ENCODE results near the gene PPP2R5C.
A peak's percentile ranks its signal among the peaks of the same experiment; 100 is the strongest.

PPP2R5C gene

GRCh38 chr14:101873991-101874390 is 112.5 kb downstream of the PPP2R5C start:
- Histone ChIP-seq H3K9me3 (ENCODE audit: control insufficient read depth, insufficient read depth, low read depth, low read length) (no peaks in the 10 kb centered on the region), H3K4me3 (ENCODE audit: low read depth, low read length) (no peak overlapping the region), H3K4me1 (ENCODE audit: control insufficient read depth, insufficient read depth, low read length) (peaks cover 10% of the 10 kb centered on the region), H3K27ac (ENCODE audit: extremely low read depth, low read depth, low read length) (no peak overlapping the region), H3K36me3 (ENCODE audit: control insufficient read depth in 2 of 2, insufficient read depth in 1 of 2, low read length in 2 of 2) (peaks cover 0 to 11% of the 10 kb centered on the region in 2 experiments; a peak in 1 of 3 replicates)
- TF ChIP-seq ELK4 (IDR thresholded peaks at IDR 0.05; ENCODE audit: borderline replicate concordance, low read depth, low read length) (no peak), ZNF112 (tag by site-specific recombination; IDR thresholded peaks at IDR 0.05) (no peak), ZBTB20 (tag by site-specific recombination; IDR thresholded peaks at IDR 0.05) (no peak), ZNF701 (tag by site-specific recombination; IDR thresholded peaks at IDR 0.05) (no peak), ZNF449 (tag by site-specific recombination; IDR thresholded peaks at IDR 0.05) (no peak), GLIS1 (tag by site-specific recombination; IDR thresholded peaks at IDR 0.05) (no peak), ZBTB1 (tag by site-specific recombination; IDR thresholded peaks at IDR 0.05) (no peak), OSR2 (tag by site-specific recombination; IDR thresholded peaks at IDR 0.05) (no peak), KLF8 (tag by site-specific recombination; IDR thresholded peaks at IDR 0.05) (no peak), ZNF626 (tag by site-specific recombination; IDR thresholded peaks at IDR 0.05) (no peak), ZNF16 (tag by site-specific recombination; IDR thresholded peaks at IDR 0.05; ENCODE audit: low read depth) (no peak), ZNF843 (tag by site-specific recombination; IDR thresholded peaks at IDR 0.05) (no peak)
- TF ChIP-seq, protein P1, sequence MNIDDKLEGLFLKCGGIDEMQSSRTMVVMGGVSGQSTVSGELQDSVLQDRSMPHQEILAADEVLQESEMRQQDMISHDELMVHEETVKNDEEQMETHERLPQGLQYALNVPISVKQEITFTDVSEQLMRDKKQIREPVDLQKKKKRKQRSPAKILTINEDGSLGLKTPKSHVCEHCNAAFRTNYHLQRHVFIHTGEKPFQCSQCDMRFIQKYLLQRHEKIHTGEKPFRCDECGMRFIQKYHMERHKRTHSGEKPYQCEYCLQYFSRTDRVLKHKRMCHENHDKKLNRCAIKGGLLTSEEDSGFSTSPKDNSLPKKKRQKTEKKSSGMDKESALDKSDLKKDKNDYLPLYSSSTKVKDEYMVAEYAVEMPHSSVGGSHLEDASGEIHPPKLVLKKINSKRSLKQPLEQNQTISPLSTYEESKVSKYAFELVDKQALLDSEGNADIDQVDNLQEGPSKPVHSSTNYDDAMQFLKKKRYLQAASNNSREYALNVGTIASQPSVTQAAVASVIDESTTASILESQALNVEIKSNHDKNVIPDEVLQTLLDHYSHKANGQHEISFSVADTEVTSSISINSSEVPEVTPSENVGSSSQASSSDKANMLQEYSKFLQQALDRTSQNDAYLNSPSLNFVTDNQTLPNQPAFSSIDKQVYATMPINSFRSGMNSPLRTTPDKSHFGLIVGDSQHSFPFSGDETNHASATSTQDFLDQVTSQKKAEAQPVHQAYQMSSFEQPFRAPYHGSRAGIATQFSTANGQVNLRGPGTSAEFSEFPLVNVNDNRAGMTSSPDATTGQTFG (tag by site-specific recombination; IDR thresholded peaks at IDR 0.05; ENCODE audit: borderline replicate concordance), result no peak
- CTCF ChIA-PET, result no interaction called here
- POLR2A ChIA-PET, result no interaction called here

GRCh38 chr14:101875041-101875726 is 113.7 kb downstream of the PPP2R5C start:
- ChIA-PET POLR2A (no interaction called here), CTCF (interaction anchor here (0.6 kb wide), 1 partner anchor 104 kb away, joined by 3 read pairs; no protein-coding TSS in a partner anchor)
- Histone ChIP-seq H3K4me3 (ENCODE audit: low read depth, low read length) (no peak overlapping the region), H3K27ac (ENCODE audit: extremely low read depth, low read depth, low read length) (no peak overlapping the region), H3K36me3 (ENCODE audit: control insufficient read depth in 2 of 2, insufficient read depth in 1 of 2, low read length in 2 of 2) (peaks cover 0 to 11% of the 10 kb centered on the region in 2 experiments; a peak in 1 of 3 replicates), H3K9me3 (ENCODE audit: control insufficient read depth, insufficient read depth, low read depth, low read length) (no peaks in the 10 kb centered on the region), H3K4me1 (ENCODE audit: control insufficient read depth, insufficient read depth, low read length) (peaks cover 10% of the 10 kb centered on the region)
- TF ChIP-seq, protein P2, sequence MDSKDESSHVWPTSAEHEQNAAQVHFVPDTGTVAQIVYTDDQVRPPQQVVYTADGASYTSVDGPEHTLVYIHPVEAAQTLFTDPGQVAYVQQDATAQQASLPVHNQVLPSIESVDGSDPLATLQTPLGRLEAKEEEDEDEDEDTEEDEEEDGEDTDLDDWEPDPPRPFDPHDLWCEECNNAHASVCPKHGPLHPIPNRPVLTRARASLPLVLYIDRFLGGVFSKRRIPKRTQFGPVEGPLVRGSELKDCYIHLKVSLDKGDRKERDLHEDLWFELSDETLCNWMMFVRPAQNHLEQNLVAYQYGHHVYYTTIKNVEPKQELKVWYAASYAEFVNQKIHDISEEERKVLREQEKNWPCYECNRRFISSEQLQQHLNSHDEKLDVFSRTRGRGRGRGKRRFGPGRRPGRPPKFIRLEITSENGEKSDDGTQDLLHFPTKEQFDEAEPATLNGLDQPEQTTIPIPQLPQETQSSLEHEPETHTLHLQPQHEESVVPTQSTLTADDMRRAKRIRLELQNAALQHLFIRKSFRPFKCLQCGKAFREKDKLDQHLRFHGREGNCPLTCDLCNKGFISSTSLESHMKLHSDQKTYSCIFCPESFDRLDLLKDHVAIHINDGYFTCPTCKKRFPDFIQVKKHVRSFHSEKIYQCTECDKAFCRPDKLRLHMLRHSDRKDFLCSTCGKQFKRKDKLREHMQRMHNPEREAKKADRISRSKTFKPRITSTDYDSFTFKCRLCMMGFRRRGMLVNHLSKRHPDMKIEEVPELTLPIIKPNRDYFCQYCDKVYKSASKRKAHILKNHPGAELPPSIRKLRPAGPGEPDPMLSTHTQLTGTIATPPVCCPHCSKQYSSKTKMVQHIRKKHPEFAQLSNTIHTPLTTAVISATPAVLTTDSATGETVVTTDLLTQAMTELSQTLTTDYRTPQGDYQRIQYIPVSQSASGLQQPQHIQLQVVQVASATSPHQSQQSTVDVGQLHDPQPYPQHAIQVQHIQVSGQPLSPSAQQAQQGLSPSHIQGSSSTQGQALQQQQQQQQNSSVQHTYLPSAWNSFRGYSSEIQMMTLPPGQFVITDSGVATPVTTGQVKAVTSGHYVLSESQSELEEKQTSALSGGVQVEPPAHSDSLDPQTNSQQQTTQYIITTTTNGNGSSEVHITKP (tag by site-specific recombination; IDR thresholded peaks at IDR 0.05), result 0 out of 2 replicates have a peak, but pooled peaks have one; percentile 9
- TF ChIP-seq ZFP69B (tag by site-specific recombination; IDR thresholded peaks at IDR 0.05), result no peak
- TF ChIP-seq ZIC2 (tag by site-specific recombination; IDR thresholded peaks at IDR 0.05), result peak; percentile 76
- TF ChIP-seq MYNN (tag by site-specific recombination; IDR thresholded peaks at IDR 0.05; ENCODE audit: borderline replicate concordance), result no peak
- 0 out of 2 replicates have a peak, but pooled peaks have one; percentile 5 for TF ChIP-seq ZNF768 (tag by site-specific recombination; IDR thresholded peaks at IDR 0.05)
- TF ChIP-seq ATF2 (tag by site-specific recombination; IDR thresholded peaks at IDR 0.05; ENCODE audit: low read depth), result no peak

All from HEK293 (cell line).